Measurements from ENCODE around the gene ST6GALNAC2.

The ST6GALNAC2 gene

DNA sequence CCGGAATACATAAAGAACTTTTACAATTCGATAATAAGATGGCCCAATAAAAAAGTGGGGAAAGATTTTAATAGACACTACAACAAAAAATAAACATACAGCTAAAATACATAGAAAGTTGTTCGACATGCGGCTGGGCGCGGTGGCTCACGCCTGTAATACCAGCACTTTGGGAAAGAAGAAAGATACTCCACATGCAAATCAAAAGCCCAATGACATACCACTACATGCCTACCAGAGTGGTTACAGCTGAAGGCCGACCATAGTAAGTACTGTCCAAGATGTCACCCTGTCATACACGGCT lies 36.5 kb downstream of the ST6GALNAC2 start:
- Histone ChIP-seq H3K79me2 (no peaks in the 10 kb centered on the region), H3K9ac (no peak overlapping the region), H3K27ac (no peak overlapping the region), H3K4me1 (peaks cover 30% of the 10 kb centered on the region), H3K27me3 (ENCODE audit: control insufficient read depth, insufficient read depth, low read length) (no peaks in the 10 kb centered on the region), H3K4me3 (ENCODE audit: low read depth, low read length) (no peak overlapping the region), H2AFZ (no peak overlapping the region), H3K4me2 (ENCODE audit: low read length) (no peak overlapping the region), H3K36me3 (ENCODE audit: control insufficient read depth, insufficient read depth, low read length) (no peaks in the 10 kb centered on the region), H3K9me3 (ENCODE audit: control insufficient read depth, low read length) (no peaks in the 10 kb centered on the region)
- TF ChIP-seq, protein P1, sequence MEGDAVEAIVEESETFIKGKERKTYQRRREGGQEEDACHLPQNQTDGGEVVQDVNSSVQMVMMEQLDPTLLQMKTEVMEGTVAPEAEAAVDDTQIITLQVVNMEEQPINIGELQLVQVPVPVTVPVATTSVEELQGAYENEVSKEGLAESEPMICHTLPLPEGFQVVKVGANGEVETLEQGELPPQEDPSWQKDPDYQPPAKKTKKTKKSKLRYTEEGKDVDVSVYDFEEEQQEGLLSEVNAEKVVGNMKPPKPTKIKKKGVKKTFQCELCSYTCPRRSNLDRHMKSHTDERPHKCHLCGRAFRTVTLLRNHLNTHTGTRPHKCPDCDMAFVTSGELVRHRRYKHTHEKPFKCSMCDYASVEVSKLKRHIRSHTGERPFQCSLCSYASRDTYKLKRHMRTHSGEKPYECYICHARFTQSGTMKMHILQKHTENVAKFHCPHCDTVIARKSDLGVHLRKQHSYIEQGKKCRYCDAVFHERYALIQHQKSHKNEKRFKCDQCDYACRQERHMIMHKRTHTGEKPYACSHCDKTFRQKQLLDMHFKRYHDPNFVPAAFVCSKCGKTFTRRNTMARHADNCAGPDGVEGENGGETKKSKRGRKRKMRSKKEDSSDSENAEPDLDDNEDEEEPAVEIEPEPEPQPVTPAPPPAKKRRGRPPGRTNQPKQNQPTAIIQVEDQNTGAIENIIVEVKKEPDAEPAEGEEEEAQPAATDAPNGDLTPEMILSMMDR (IDR thresholded peaks at IDR 0.05), result no peak

DNA sequence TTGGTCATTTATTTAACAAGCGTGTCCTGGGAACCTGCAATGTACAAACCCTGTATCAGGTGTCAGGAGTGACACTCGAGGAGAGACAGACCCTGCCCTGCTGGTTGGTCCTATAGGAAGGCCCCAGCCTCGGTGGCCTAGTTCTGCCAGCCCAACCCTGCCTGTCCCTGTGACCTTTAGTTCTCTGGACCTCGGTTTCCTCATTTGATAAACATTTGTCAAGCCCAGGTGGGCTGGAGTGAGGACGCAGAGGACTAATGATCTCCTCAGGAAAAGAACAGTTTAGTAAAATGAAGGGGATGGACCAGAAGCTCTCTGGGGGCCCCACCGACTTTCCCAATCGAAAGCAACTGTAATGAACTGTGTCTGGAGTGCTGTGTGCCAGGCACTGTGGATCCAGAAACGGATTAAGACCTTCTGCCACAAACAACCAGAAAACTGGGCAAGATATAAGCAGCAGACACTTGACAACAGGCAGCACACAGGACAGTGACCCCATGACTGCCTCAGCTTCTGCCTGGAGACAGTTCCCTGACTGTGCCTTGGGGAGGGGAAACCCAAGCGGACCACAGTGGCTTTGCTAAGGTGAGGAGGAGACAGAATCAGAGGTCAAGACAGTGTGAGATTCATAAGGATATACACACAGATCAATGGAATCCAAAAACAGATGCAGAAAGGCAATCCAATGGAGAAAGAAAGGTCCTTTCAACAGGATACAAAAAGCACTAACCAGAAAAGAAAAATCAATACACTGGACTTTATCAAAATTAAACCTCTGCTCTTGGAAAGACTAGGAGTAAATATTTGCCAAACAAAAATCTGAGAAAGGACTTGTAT lies 37.1 kb downstream of the ST6GALNAC2 start:
- H3K9me3 ChIP-seq (ENCODE audit: control insufficient read depth, low read length), result no peaks in the 10 kb centered on the region
- H3K36me3 ChIP-seq (ENCODE audit: control insufficient read depth, insufficient read depth, low read length), result no peaks in the 10 kb centered on the region
- H3K79me2 ChIP-seq, result no peaks in the 10 kb centered on the region
- H3K9ac ChIP-seq, result no peak overlapping the region
- H3K27ac ChIP-seq, result no peak overlapping the region
- no peak overlapping the region for H3K4me3 ChIP-seq (ENCODE audit: low read depth, low read length)
- H3K27me3 ChIP-seq (ENCODE audit: control insufficient read depth, insufficient read depth, low read length), result no peaks in the 10 kb centered on the region
- no peak overlapping the region for H2AFZ ChIP-seq
- no peak overlapping the region for H3K4me2 ChIP-seq (ENCODE audit: low read length)
- peaks cover 35% of the 10 kb centered on the region for H3K4me1 ChIP-seq
- TF ChIP-seq, protein P1 (IDR thresholded peaks at IDR 0.05), result no peak

DNA sequence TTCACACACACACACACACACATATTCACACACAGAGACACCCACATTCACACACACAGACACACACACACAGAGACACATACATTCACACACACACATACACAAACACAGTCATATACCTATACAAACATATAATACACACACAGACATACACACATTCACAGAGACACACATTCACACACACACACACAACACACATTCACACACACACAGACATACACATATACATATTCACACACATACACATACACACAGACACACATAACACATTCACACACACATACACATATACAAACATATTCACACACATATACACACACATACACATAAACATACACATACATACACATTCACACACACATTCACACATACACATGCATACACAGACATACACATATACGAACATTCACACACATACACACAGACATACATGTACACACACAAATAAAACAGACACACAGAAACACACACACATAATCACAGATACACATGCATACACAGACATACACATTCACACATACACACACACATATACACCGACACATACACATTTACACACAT lies 37.9 kb downstream of the ST6GALNAC2 start:
- H3K4me1 ChIP-seq, result peaks cover 44% of the 10 kb centered on the region

DNA sequence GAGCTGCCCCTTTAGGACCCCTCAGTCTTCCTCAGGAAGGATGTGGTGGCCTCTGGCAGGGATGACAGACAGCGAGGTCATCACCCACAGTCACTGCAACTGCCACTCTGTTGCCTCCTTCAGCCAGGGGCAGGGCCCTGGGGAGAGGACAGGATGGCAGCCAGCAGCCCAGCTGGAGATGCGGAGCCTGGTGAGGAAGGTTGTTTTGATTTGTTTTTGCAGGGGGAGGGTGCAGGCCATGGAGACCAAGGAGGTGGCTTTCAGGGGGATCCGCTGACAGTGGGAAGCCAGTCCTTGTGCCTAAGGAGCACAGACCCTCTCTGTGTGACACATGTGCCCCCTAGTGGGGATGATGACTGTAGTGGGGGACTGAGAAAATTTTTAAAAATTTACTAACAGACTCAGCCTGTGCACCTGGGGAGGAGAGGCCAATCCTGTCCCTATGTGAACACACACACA lies 38.4 kb downstream of the ST6GALNAC2 start:
- TF ChIP-seq, protein P1 (IDR thresholded peaks at IDR 0.05), result peak; percentile 79
- H3K9ac ChIP-seq, result no peak overlapping the region
- no peak overlapping the region for H3K4me2 ChIP-seq (ENCODE audit: low read length)
- peaks cover 49% of the 10 kb centered on the region for H3K4me1 ChIP-seq
- no peaks in the 10 kb centered on the region for H3K27me3 ChIP-seq (ENCODE audit: control insufficient read depth, insufficient read depth, low read length)
- H3K36me3 ChIP-seq (ENCODE audit: control insufficient read depth, insufficient read depth, low read length), result no peaks in the 10 kb centered on the region
- peak overlapping the region; percentile 95 for H3K27ac ChIP-seq
- no peaks in the 10 kb centered on the region for H3K79me2 ChIP-seq
- no peak overlapping the region for H3K4me3 ChIP-seq (ENCODE audit: low read depth, low read length)
- peak overlapping the region; percentile 51 for H2AFZ ChIP-seq
- no peaks in the 10 kb centered on the region for H3K9me3 ChIP-seq (ENCODE audit: control insufficient read depth, low read length)

More for the DNA sequence above, 37.9 kb downstream of the ST6GALNAC2 start:
- Histone ChIP-seq H3K4me3 (ENCODE audit: low read depth, low read length) (no peak overlapping the region), H3K79me2 (no peaks in the 10 kb centered on the region), H3K4me2 (ENCODE audit: low read length) (no peak overlapping the region), H3K9me3 (ENCODE audit: control insufficient read depth, low read length) (no peaks in the 10 kb centered on the region), H3K27ac (no peak overlapping the region), H2AFZ (no peak overlapping the region), H3K9ac (no peak overlapping the region), H3K27me3 (ENCODE audit: control insufficient read depth, insufficient read depth, low read length) (no peaks in the 10 kb centered on the region), H3K36me3 (ENCODE audit: control insufficient read depth, insufficient read depth, low read length) (no peaks in the 10 kb centered on the region)
- TF ChIP-seq, protein P1 (IDR thresholded peaks at IDR 0.05), result no peak

Measured in parathyroid adenoma (tissue), 2 donors.